Activated CD8-positive, alpha-beta memory T cell treated with anti-CD3 and anti-CD28 coated beads, Interleukin-2, amount 50 U/mL, for 24 hours (primary cell): ENCODE data around the gene CAPN6.

Source experiments
- DNase-seq: peaks from one replicate; pipeline ENCODE4 v3.0.0-alpha.2; 2020; ENCODE audit errors: extremely low read depth

CAPN6 gene

GRCh38 chrX:111270339-111270738 is at the start of gene CAPN6:
Gene CAPN6 (minus strand): TSS chrX:111270483. CDS start chrX:111263936, 6,547 bp downstream.
- no peak for DNase-seq

GRCh38 chrX:111319451-111319850 is 49.2 kb upstream of the CAPN6 start:
- no peak for DNase-seq

GRCh38 chrX:111318901-111319300 is 48.6 kb upstream of the CAPN6 start:
- DNase-seq: no peak

- no peak for DNase-seq
Measured at GRCh38 chrX:111309083-111309482, 38.8 kb upstream of the CAPN6 start.

- DNase-seq: no peak
Measured at GRCh38 chrX:111308039-111308438, 37.8 kb upstream of the CAPN6 start.

- DNase-seq: no peak
Measured at GRCh38 chrX:111302284-111302683, 32.0 kb upstream of the CAPN6 start.

GRCh38 chrX:111288841-111289240 is 18.6 kb upstream of the CAPN6 start:
- DNase-seq: no peak

GRCh38 chrX:111284631-111285293 is 14.5 kb upstream of the CAPN6 start:
- DNase-seq: no peak

GRCh38 chrX:111283446-111283845 is 13.2 kb upstream of the CAPN6 start:
- DNase-seq: no peak

- DNase-seq: no peak
Measured at GRCh38 chrX:111282991-111283390, 12.7 kb upstream of the CAPN6 start.

- no peak for DNase-seq
Measured at GRCh38 chrX:111282139-111282538, 11.9 kb upstream of the CAPN6 start.

- no peak for DNase-seq
Measured at GRCh38 chrX:111268506-111268905, 1.8 kb downstream of the CAPN6 start.

- no peak for DNase-seq
Measured at GRCh38 chrX:111265486-111265885, 4.8 kb downstream of the CAPN6 start.

- DNase-seq: no peak
Measured at GRCh38 chrX:111264385-111264784, 5.9 kb downstream of the CAPN6 start.

GRCh38 chrX:111262086-111262485 is 8.2 kb downstream of the CAPN6 start:
- no peak for DNase-seq

GRCh38 chrX:111260451-111260850 is 9.8 kb downstream of the CAPN6 start:
- DNase-seq: no peak

GRCh38 chrX:111259559-111259958 is 10.7 kb downstream of the CAPN6 start:
- no peak for DNase-seq

- DNase-seq: no peak
Measured at GRCh38 chrX:111257733-111258132, 12.6 kb downstream of the CAPN6 start.

- DNase-seq: no peak
Measured at GRCh38 chrX:111254896-111255693, 15.2 kb downstream of the CAPN6 start.

- no peak for DNase-seq
Measured at GRCh38 chrX:111244235-111244750, 26.0 kb downstream of the CAPN6 start.

- no peak for DNase-seq
Measured at GRCh38 chrX:111216293-111216801, 53.9 kb downstream of the CAPN6 start.

- no peak for DNase-seq
Measured at GRCh38 chrX:111207851-111208250, 62.4 kb downstream of the CAPN6 start.

GRCh38 chrX:111200327-111200726 is 70.0 kb downstream of the CAPN6 start:
- no peak for DNase-seq
